ENCODE data around the gene DNER.
"Not testable (repeated sequence)": the region's sequence is repeated elsewhere in the genome, so short reads cannot be mapped to it uniquely, and the experiment has no call there.

Gene DNER

GRCh38 chr2:229401171-229401865 is 313.0 kb downstream of the DNER start:
- DNase-seq (ENCODE audit: low read depth in 2 of 2): no peak

GRCh38 chr2:229393926-229394325 is 320.4 kb downstream of the DNER start:
- no peak for DNase-seq (ENCODE audit: low read depth in 2 of 2)

GRCh38 chr2:229392196-229392595 is 322.2 kb downstream of the DNER start:
- no peak for DNase-seq (ENCODE audit: low read depth in 2 of 2)

GRCh38 chr2:229388731-229389130 is 325.6 kb downstream of the DNER start:
- DNase-seq (ENCODE audit: low read depth in 2 of 2): no peak

GRCh38 chr2:229387866-229388265 is 326.5 kb downstream of the DNER start:
- DNase-seq (ENCODE audit: low read depth in 2 of 2): no peak

GRCh38 chr2:229380101-229380625 is 334.2 kb downstream of the DNER start:
- DNase-seq (ENCODE audit: low read depth in 2 of 2): no peak

GRCh38 chr2:229378386-229378785 is 336.0 kb downstream of the DNER start:
- DNase-seq (ENCODE audit: low read depth in 2 of 2): no peak

- DNase-seq (ENCODE audit: low read depth in 2 of 2): no peak
These were observed 337.5 kb downstream of the DNER start for GRCh38 chr2:229376866-229377265.

GRCh38 chr2:229375251-229375650 is 339.1 kb downstream of the DNER start:
- DNase-seq (ENCODE audit: low read depth in 2 of 2): no peak

- not testable (repeated sequence) for DNase-seq (ENCODE audit: low read depth in 2 of 2)
These were observed 341.0 kb downstream of the DNER start for GRCh38 chr2:229373311-229373710.

GRCh38 chr2:229372207-229372606 is 342.1 kb downstream of the DNER start:
- DNase-seq (ENCODE audit: low read depth in 2 of 2): no peak

GRCh38 chr2:229371086-229371485 is 343.3 kb downstream of the DNER start:
- no peak for DNase-seq (ENCODE audit: low read depth in 2 of 2)

- no peak for DNase-seq (ENCODE audit: low read depth in 2 of 2)
These were observed 343.8 kb downstream of the DNER start for GRCh38 chr2:229370509-229370908.

GRCh38 chr2:229363185-229363814 is 351.1 kb downstream of the DNER start:
- DNase-seq (ENCODE audit: low read depth in 2 of 2): no peak

GRCh38 chr2:229350883-229351282 is 363.5 kb downstream of the DNER start:
- DNase-seq (ENCODE audit: low read depth in 2 of 2): no peak

- no peak for DNase-seq (ENCODE audit: low read depth in 2 of 2)
These were observed 364.1 kb downstream of the DNER start for GRCh38 chr2:229350117-229350805.

- no peak for DNase-seq (ENCODE audit: low read depth in 2 of 2)
These were observed 366.2 kb downstream of the DNER start for GRCh38 chr2:229348128-229348527.

- no peak for DNase-seq (ENCODE audit: low read depth in 2 of 2)
These were observed 367.4 kb downstream of the DNER start for GRCh38 chr2:229346816-229347540.

GRCh38 chr2:229344955-229345354 is 369.4 kb downstream of the DNER start:
- no peak for DNase-seq (ENCODE audit: low read depth in 2 of 2)

- no peak for DNase-seq (ENCODE audit: low read depth in 2 of 2)
These were observed 370.2 kb downstream of the DNER start for GRCh38 chr2:229344151-229344551.

- DNase-seq (ENCODE audit: low read depth in 2 of 2): no peak
These were observed 370.7 kb downstream of the DNER start for GRCh38 chr2:229343661-229344060.

- DNase-seq (ENCODE audit: low read depth in 2 of 2): no peak
These were observed 372.0 kb downstream of the DNER start for GRCh38 chr2:229342376-229342775.
